Raji (cell line): ENCODE results near the gene PCDH20.

Source experiments
- POLR2A ChIP-seq: IDR thresholded peaks from 2 replicates; pipeline ENCODE4 v1.6.1; 2011; ENCODE audit warnings: low read depth, low read length, control low read depth; ENCODE audit not compliant: insufficient read depth

The PCDH20 gene

DNA sequence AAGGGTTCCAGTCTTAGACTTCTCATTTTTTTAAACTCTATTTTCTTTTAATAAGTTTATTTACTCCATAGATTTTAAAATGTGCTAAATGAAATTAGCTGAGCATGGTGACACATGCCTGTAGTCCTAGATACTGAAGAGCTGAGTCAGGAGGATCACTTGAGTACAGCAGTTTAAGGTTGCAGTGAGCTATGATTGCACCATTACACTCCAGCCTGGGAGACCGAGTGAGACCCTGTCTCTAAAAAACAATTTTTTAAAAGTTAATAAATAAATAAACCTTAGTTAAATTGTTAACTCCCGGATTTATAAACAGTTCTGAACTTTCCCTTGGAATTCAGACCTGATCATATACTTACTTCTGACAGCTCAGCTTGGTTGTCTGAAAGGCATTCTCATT, 32.5 kb downstream of the PCDH20 start:
- no peak for TF ChIP-seq POLR2A

DNA sequence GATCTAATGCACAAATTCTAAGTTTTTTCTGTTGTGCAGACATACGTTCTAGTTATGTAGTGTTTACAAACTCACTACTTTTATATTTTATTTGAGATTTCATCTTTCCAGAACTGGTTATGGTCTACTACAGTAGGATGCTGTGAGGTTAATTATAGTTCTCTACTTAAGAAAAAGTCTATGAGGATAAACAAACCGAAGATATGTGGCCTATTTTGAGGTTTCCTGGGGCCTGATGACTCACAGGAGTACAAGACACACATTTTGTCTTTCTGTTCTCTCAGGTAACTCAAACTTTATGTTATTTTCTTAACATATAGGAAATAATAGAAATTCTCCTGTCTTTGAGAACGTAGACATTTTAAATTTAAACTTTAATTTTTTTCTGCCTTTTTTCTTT, 45.1 kb downstream of the PCDH20 start:
- TF ChIP-seq POLR2A = no peak

DNA sequence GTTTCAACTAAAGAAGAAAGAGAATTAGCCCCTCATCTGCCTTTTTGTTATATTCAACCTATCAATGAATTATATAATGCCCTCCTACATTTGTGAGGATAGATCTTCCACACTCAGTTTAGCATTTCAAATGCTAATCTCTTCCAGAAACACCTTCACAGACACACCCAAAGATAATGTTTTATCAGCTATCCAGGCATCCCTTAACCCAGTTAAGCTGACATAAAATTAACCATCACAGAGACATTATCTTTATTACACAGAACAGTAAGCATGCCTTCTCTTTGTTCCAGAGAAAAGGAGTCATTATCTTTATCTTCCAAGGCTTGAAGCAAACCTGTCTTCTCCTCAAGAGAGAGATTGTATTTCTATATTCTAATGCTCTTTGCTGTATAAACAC, 53.1 kb downstream of the PCDH20 start:
- TF ChIP-seq POLR2A = no peak
